Activated T-helper 2 cell treated with anti-CD3 and anti-CD28 coated beads, Interferon-gamma antibody, Interleukin-2, Interleukin-4, amounts not matched to agents 10 μg/mL and 5 μg/mL and 100 μg/mL, durations not matched to agents 14 hours and 24 hours and 36 hours (primary cell): Measurements from ENCODE around the gene MSMP. TPM values are rescaled to one million over a fixed set of nuclear protein-coding genes. Genes with fewer than 3 reads are reported as not detected.

Experiments used
- DNase-seq: peaks from one replicate; pipeline ENCODE4 v3.0.0; 2021; ENCODE audit warnings: low spot score
- H3K27ac Mint-ChIP-seq: one replicate; pipeline ENCODE4 v1.8.0; 2021; ENCODE audit warnings: mixed read lengths
- H3K27me3 Mint-ChIP-seq: one replicate; pipeline ENCODE4 v1.8.0; 2021; ENCODE audit warnings: low read depth, mixed read lengths
- H3K36me3 Mint-ChIP-seq: one replicate; pipeline ENCODE4 v1.8.0; 2021; ENCODE audit warnings: low read depth, mixed read lengths
- H3K4me1 Mint-ChIP-seq: one replicate; pipeline ENCODE4 v1.8.0; 2021; ENCODE audit warnings: low read depth, mixed read lengths
- H3K4me3 Mint-ChIP-seq: one replicate; pipeline ENCODE4 v1.8.0; 2021; ENCODE audit warnings: low read depth, mild to moderate bottlenecking, moderate library complexity, mixed read lengths
- H3K9me3 Mint-ChIP-seq: one replicate; pipeline ENCODE4 v1.8.0; 2021; ENCODE audit warnings: mixed read lengths
- intact Hi-C: fragments of 100-400 bp; cut with micrococcal nuclease; formaldehyde crosslinking; loops from one replicate; pipeline ENCODE4 v1.15.1; 2023
- total RNA-seq: library from RNA; stranded (reverse); gene quantifications from 2 replicates; pipeline ENCODE4 v1.2.3, GENCODE V29; 2022

The MSMP gene
- total RNA-seq, 1 donor from 2014 or later, result 0.37 TPM

- Mint-ChIP-seq H3K4me1 (peaks cover 2% of the 10 kb centered on the region), H3K4me3 (no peak overlapping the region), H3K9me3 (no peaks in the 10 kb centered on the region), H3K36me3 (peaks cover 88% of the 10 kb centered on the region), H3K27ac (no peak overlapping the region), H3K27me3 (no peaks in the 10 kb centered on the region)
- no peak for DNase-seq
- intact Hi-C loops, result no loop called here
These were observed 45.9 kb downstream of the MSMP start for GRCh38 chr9:35708146-35708545.

- intact Hi-C loops, result no loop called here
- H3K27me3 Mint-ChIP-seq, result no peaks in the 10 kb centered on the region
- no peak for DNase-seq
- no peaks in the 10 kb centered on the region for H3K4me1 Mint-ChIP-seq
- H3K9me3 Mint-ChIP-seq, result no peaks in the 10 kb centered on the region
- no peak overlapping the region for H3K27ac Mint-ChIP-seq
- H3K36me3 Mint-ChIP-seq, result peaks cover 85% of the 10 kb centered on the region
- no peak overlapping the region for H3K4me3 Mint-ChIP-seq
These were observed 47.1 kb downstream of the MSMP start for GRCh38 chr9:35706951-35707350.

GRCh38 chr9:35705836-35706430 lies 48.1 kb downstream of the MSMP start:
- no peaks in the 10 kb centered on the region for H3K27me3 Mint-ChIP-seq
- DNase-seq, result no peak
- no peaks in the 10 kb centered on the region for H3K4me1 Mint-ChIP-seq
- H3K9me3 Mint-ChIP-seq, result no peaks in the 10 kb centered on the region
- no peak overlapping the region for H3K27ac Mint-ChIP-seq
- intact Hi-C loops, result no loop called here
- H3K36me3 Mint-ChIP-seq, result peaks cover 75% of the 10 kb centered on the region
- no peak overlapping the region for H3K4me3 Mint-ChIP-seq

GRCh38 chr9:35705372-35705771 lies 48.7 kb downstream of the MSMP start:
- Mint-ChIP-seq H3K4me1 (no peaks in the 10 kb centered on the region), H3K27me3 (no peaks in the 10 kb centered on the region), H3K27ac (no peak overlapping the region), H3K36me3 (peaks cover 69% of the 10 kb centered on the region), H3K4me3 (no peak overlapping the region), H3K9me3 (no peaks in the 10 kb centered on the region)
- intact Hi-C loops, result no loop called here
- no peak for DNase-seq

GRCh38 chr9:35703906-35704672 lies 50.0 kb downstream of the MSMP start:
- DNase-seq, result no peak
- H3K9me3 Mint-ChIP-seq, result no peaks in the 10 kb centered on the region
- no peak overlapping the region for H3K4me3 Mint-ChIP-seq
- peaks cover 63% of the 10 kb centered on the region for H3K36me3 Mint-ChIP-seq
- intact Hi-C loops, result no loop called here
- no peaks in the 10 kb centered on the region for H3K27me3 Mint-ChIP-seq
- H3K4me1 Mint-ChIP-seq, result no peaks in the 10 kb centered on the region
- no peak overlapping the region for H3K27ac Mint-ChIP-seq

Other genes starting within 250 kb of the MSMP start
- gene TESK1, start 149.0 kb downstream of the MSMP start, total RNA-seq, result 44.5 and 48.0 TPM in 2 replicates
- gene CD72, start 135.9 kb downstream of the MSMP start, total RNA-seq, result 11.3 and 11.4 TPM in 2 replicates
- 90.2 and 92.1 TPM in 2 replicates for gene SIT1, start 103.3 kb downstream of the MSMP start, total RNA-seq
- gene RMRP, start 96.3 kb downstream of the MSMP start, total RNA-seq, result 5,290 and 6,583 TPM in 2 replicates
- gene CCDC107, start 96.0 kb downstream of the MSMP start, total RNA-seq, result 23.0 TPM in 2 replicates
- gene ARHGEF39, start 89.1 kb downstream of the MSMP start, total RNA-seq, result 11.1 and 12.3 TPM in 2 replicates
- 0.89 and 1.2 TPM in 2 replicates for gene CA9, start 80.3 kb downstream of the MSMP start, total RNA-seq
- gene TPM2, start 64.4 kb downstream of the MSMP start, total RNA-seq, result 4.1 and 4.6 TPM in 2 replicates
- 253 and 267 TPM in 2 replicates for gene TLN1, start 22.1 kb downstream of the MSMP start, total RNA-seq
- gene CREB3, start 21.6 kb downstream of the MSMP start, total RNA-seq, result 34.3 and 34.5 TPM in 2 replicates
- gene GBA2, start 5.0 kb downstream of the MSMP start, total RNA-seq, result 54.0 and 57.0 TPM in 2 replicates
- gene RGP1, start 5.0 kb downstream of the MSMP start, total RNA-seq, result 17.0 and 17.1 TPM in 2 replicates
- 10.4 and 12.0 TPM in 2 replicates for gene NPR2, start 37.3 kb upstream of the MSMP start, total RNA-seq
- 0.82 and 1.5 TPM in 2 replicates for gene SPAG8, start 58.0 kb upstream of the MSMP start, total RNA-seq
- 49.4 and 49.7 TPM in 2 replicates for gene HINT2, start 60.8 kb upstream of the MSMP start, total RNA-seq
- not detected in 2 replicates for gene FAM221B, start 74.5 kb upstream of the MSMP start, total RNA-seq
- gene TMEM8B, start 75.0 kb upstream of the MSMP start, total RNA-seq, result 3.0 and 3.4 TPM in 2 replicates
- not detected in 2 replicates for gene OR13J1, start 116.1 kb upstream of the MSMP start, total RNA-seq
- not detected in 2 replicates for gene HRCT1, start 151.9 kb upstream of the MSMP start, total RNA-seq
- not detected in 2 replicates for gene SPAAR, start 155.2 kb upstream of the MSMP start, total RNA-seq
- not detected in 2 replicates for gene OR2S2, start 203.9 kb upstream of the MSMP start, total RNA-seq